ENCODE results near the gene NADSYN1.
"Not testable (repeated sequence)": the region's sequence is repeated elsewhere in the genome, so short reads cannot be mapped to it uniquely, and the experiment has no call there.

Gene NADSYN1

GRCh38 chr11:71538666-71538990, 85.6 kb downstream of the NADSYN1 start:
- H3K4me3 ChIP-seq (replicated peaks in 1 of 2; ENCODE audit: low read depth in 2 of 2, low read length in 2 of 2), result no peak overlapping the region
- TF ChIP-seq CTCF (IDR thresholded peaks at IDR 0.05; ENCODE audit: low read depth, low read length), result no peak
- no peak for DNase-seq (ENCODE audit: low read depth in 2 of 2)

- H3K4me3 ChIP-seq (replicated peaks in 1 of 2; ENCODE audit: low read depth in 2 of 2, low read length in 2 of 2), result no peak overlapping the region
- DNase-seq (ENCODE audit: low read depth in 2 of 2), result no peak
- no peak for TF ChIP-seq CTCF (IDR thresholded peaks at IDR 0.05; ENCODE audit: low read depth, low read length)
Observed at GRCh38 chr11:71539017-71539416, 86.0 kb downstream of the NADSYN1 start.

- DNase-seq (ENCODE audit: low read depth in 2 of 2); H3K4me3 ChIP-seq (replicated peaks in 1 of 2; ENCODE audit: low read depth in 2 of 2, low read length in 2 of 2): not testable (repeated sequence)
Observed at GRCh38 chr11:71539971-71540370, 87.0 kb downstream of the NADSYN1 start.

GRCh38 chr11:71540521-71541304, 87.7 kb downstream of the NADSYN1 start:
- H3K4me3 ChIP-seq (replicated peaks in 1 of 2; ENCODE audit: low read depth in 2 of 2, low read length in 2 of 2); DNase-seq (ENCODE audit: low read depth in 2 of 2): not testable (repeated sequence)

- no peak overlapping the region for H3K4me3 ChIP-seq (replicated peaks in 1 of 2; ENCODE audit: low read depth in 2 of 2, low read length in 2 of 2)
- no peak for TF ChIP-seq CTCF (IDR thresholded peaks at IDR 0.05; ENCODE audit: low read depth, low read length)
- DNase-seq (ENCODE audit: low read depth in 2 of 2), result no peak
Observed at GRCh38 chr11:71542382-71542781, 89.4 kb downstream of the NADSYN1 start.

GRCh38 chr11:71542879-71543777, 90.1 kb downstream of the NADSYN1 start:
- H3K4me3 ChIP-seq (replicated peaks in 1 of 2; ENCODE audit: low read depth in 2 of 2, low read length in 2 of 2), result no peak overlapping the region
- TF ChIP-seq CTCF (IDR thresholded peaks at IDR 0.05; ENCODE audit: low read depth, low read length), result no peak
- peak in 1 of 2 donors; percentile 58 for DNase-seq (ENCODE audit: low read depth in 2 of 2)

GRCh38 chr11:71543866-71544265, 90.9 kb downstream of the NADSYN1 start:
- no peak for TF ChIP-seq CTCF (IDR thresholded peaks at IDR 0.05; ENCODE audit: low read depth, low read length)
- H3K4me3 ChIP-seq (replicated peaks in 1 of 2; ENCODE audit: low read depth in 2 of 2, low read length in 2 of 2), result no peak overlapping the region

More at GRCh38 chr11:71543866-71544265, 90.9 kb downstream of the NADSYN1 start:
- no peak for DNase-seq (ENCODE audit: low read depth in 2 of 2)

Data from cardiac fibroblast (primary cell).